Retinal pigment epithelial cell (primary cell): ENCODE measurements around the gene PHF21B.

Experiments used
- DNase-seq: peaks from one replicate; pipeline ENCODE4 v3.0.0-alpha.2; 2010; ENCODE audit warnings: low read depth
- H3K4me3 ChIP-seq: 2 replicates; pipeline ENCODE4 v1.5.1; 2011; ENCODE audit warnings: mild to moderate bottlenecking, low read length, control low read depth, moderate library complexity
- TF ChIP-seq, protein P1 (sequence below): conservative IDR thresholded peaks from 2 replicates; pipeline ENCODE4 v1.5.1; 2011; ENCODE audit warnings: low read depth, low read length, control low read depth, inconsistent platforms

The PHF21B gene

GRCh38 chr22:44848296-44848741 lies 161.5 kb downstream of the PHF21B start:
- TF ChIP-seq, protein P1, sequence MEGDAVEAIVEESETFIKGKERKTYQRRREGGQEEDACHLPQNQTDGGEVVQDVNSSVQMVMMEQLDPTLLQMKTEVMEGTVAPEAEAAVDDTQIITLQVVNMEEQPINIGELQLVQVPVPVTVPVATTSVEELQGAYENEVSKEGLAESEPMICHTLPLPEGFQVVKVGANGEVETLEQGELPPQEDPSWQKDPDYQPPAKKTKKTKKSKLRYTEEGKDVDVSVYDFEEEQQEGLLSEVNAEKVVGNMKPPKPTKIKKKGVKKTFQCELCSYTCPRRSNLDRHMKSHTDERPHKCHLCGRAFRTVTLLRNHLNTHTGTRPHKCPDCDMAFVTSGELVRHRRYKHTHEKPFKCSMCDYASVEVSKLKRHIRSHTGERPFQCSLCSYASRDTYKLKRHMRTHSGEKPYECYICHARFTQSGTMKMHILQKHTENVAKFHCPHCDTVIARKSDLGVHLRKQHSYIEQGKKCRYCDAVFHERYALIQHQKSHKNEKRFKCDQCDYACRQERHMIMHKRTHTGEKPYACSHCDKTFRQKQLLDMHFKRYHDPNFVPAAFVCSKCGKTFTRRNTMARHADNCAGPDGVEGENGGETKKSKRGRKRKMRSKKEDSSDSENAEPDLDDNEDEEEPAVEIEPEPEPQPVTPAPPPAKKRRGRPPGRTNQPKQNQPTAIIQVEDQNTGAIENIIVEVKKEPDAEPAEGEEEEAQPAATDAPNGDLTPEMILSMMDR = no peak
- no peak for DNase-seq
- no peak overlapping the region for H3K4me3 ChIP-seq

GRCh38 chr22:44847892-44848291 lies 161.9 kb downstream of the PHF21B start:
- no peak for DNase-seq
- TF ChIP-seq, protein P1 = no peak
- H3K4me3 ChIP-seq = no peak overlapping the region

DNA sequence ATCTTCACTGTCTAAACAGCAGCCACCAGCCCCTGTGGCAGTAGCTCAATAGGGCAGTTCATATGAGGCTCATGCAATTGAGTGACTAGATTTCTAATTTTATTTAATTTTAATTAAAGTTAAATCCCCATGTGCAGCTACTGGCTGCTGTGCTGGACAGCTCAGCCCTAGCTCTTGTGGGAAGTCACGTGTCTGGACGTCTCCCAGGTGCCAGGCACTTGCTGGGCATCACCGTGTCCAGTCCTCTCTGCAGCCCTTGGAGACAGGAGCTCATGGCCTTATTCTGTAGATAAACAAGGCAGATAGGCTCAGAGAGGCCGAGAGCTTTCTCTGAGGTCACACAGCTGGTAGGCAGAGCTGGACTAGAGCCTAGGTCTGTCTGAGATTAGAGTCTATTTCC lies 162.4 kb downstream of the PHF21B start:
- TF ChIP-seq, protein P1 = no peak
- no peak for DNase-seq
- no peak overlapping the region for H3K4me3 ChIP-seq

GRCh38 chr22:44846726-44847275 lies 163.0 kb downstream of the PHF21B start:
- TF ChIP-seq, protein P1 = no peak
- DNase-seq = no peak
- no peak overlapping the region for H3K4me3 ChIP-seq

DNA sequence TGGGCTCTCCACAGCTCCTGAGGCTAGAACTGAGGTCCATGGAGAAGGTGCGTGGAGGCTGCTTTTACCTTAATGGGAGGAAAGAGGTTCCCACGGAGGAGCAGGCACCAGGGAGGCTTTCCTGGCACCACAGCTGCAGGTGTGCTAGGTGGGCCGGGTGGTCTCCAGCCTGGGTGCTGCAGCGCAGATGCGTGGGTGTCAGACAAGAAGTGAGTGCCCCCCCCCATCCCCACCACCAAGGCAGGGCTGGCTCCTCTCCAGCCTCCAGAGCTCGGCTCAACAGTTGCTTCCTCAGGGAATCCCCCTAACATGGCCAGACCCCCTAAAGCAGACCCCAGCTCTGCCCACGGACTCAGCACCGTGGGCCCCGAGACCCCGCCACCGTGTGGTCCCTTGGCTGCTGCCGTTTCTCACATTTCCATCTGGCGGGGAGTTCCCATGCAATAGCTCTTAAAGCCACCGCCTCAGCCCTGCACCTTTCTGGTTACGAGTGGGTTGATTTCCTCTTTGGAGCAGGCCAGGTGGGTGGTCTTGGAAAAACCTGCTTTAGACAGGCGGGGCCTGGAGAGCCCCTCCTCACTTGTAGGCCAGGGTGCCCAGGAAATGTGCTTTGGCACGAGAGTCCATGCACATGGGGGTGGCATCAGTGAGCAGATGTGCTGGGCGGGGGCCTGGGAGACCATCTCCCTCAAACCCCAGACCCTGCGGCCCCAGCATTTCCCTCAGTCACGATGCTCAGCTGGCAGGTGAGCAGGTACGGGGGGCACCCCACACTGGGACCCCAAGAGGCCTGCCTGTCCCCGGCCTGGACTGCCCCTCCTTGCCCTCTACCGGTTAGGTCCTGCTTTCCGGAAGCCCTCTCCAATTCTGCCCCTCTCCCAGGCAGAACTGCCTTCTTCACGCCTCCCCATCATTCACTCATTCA lies 163.7 kb downstream of the PHF21B start:
- TF ChIP-seq, protein P1 = no peak

DNA sequence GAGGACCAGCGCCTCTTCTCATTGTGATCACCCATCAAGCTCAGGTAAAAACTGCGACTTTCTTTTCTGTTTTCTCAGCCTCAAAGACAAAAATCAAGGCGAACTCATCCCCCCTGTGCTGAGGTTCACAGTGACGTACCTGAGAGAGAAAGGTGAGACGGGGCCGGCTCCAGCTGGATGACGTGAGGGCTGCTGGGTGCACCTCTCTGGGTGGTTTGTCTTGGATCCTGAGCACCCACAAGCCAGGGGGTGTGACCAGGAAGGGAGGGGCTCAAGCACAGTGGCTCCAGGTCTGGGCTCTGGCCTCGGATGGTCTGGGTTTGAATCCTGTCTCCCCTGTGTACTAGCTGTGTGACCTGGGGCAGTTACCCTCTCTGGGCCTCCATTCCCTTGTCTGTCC lies 164.6 kb downstream of the PHF21B start:
- TF ChIP-seq, protein P1 = no peak

More for the DNA sequence above, 163.7 kb downstream of the PHF21B start:
- H3K4me3 ChIP-seq = no peak overlapping the region
- no peak for DNase-seq

More for the DNA sequence above, 164.6 kb downstream of the PHF21B start:
- DNase-seq = no peak
- no peak overlapping the region for H3K4me3 ChIP-seq
